Stimulated activated CD4-positive, alpha-beta T cell treated with anti-CD3 and anti-CD28 coated beads, TNF-alpha, amount 100 ng/mL, for 24 hours (primary cell): Measurements from ENCODE around the gene CREB3.

ENCODE experiments used
- DNase-seq, 3 experiments: peaks; one replicate each; pipeline ENCODE4 v3.0.0-alpha.2; 2020; ENCODE audit warnings: low read depth in 3 of 3

Gene CREB3

GRCh38 chr9:35725362-35725761 is 7.1 kb upstream of the CREB3 start:
- no peak for DNase-seq

GRCh38 chr9:35726931-35727330 is 5.5 kb upstream of the CREB3 start:
- no peak for DNase-seq

GRCh38 chr9:35727676-35728040 is 4.8 kb upstream of the CREB3 start:
- no peak for DNase-seq

- peak in 1 of 3 experiments; percentile 47 for DNase-seq
Observed at GRCh38 chr9:35728041-35728971, 4.2 kb upstream of the CREB3 start.

GRCh38 chr9:35729101-35729500 is 3.4 kb upstream of the CREB3 start:
- no peak for DNase-seq

GRCh38 chr9:35729700-35730485 is 2.6 kb upstream of the CREB3 start:
- DNase-seq: no peak

GRCh38 chr9:35730486-35730854 is 2.0 kb upstream of the CREB3 start:
- DNase-seq: no peak

GRCh38 chr9:35731415-35732184 is 866 bp upstream of the CREB3 start:
- DNase-seq: peak in 1 of 3 experiments; percentile 28

- no peak for DNase-seq
Observed at GRCh38 chr9:35732800-35733541, 505 bp downstream of the CREB3 start.

- DNase-seq: no peak
Observed at GRCh38 chr9:35734096-35734495, 1.6 kb downstream of the CREB3 start.

- peak in 1 of 3 experiments; percentile 54 for DNase-seq
Observed at GRCh38 chr9:35736201-35736633, 3.8 kb downstream of the CREB3 start.

GRCh38 chr9:35737143-35737542 is 4.7 kb downstream of the CREB3 start:
- DNase-seq: no peak

GRCh38 chr9:35738186-35738585 is 5.7 kb downstream of the CREB3 start:
- DNase-seq: no peak

- DNase-seq: no peak
Observed at GRCh38 chr9:35738924-35739323, 6.5 kb downstream of the CREB3 start.

- DNase-seq: no peak
Observed at GRCh38 chr9:35740243-35740642, 7.8 kb downstream of the CREB3 start.

- no peak for DNase-seq
Observed at GRCh38 chr9:35741740-35742139, 9.3 kb downstream of the CREB3 start.

GRCh38 chr9:35743452-35743851 is 11.0 kb downstream of the CREB3 start:
- no peak for DNase-seq

GRCh38 chr9:35743880-35744518 is 11.5 kb downstream of the CREB3 start:
- DNase-seq: no peak

- DNase-seq: no peak
Observed at GRCh38 chr9:35745569-35745968, 13.1 kb downstream of the CREB3 start.

GRCh38 chr9:35746583-35746982 is 14.1 kb downstream of the CREB3 start:
- DNase-seq: no peak
